CD14-positive monocyte (primary cell): ENCODE data around the gene AHNAK. TPM values are rescaled to one million over a fixed set of nuclear protein-coding genes. Genes with fewer than 3 reads are reported as not detected.

Experiments used
- DNase-seq, 3 donors: peaks; one replicate each; pipeline ENCODE4 v3.0.0-alpha.2; 2011 to 2022
- H2AFZ ChIP-seq: 2 replicates; pipeline ENCODE4 v1.6.0; 2012; ENCODE audit warnings: mild to moderate bottlenecking, low read depth, low read length, inconsistent platforms; ENCODE audit not compliant: insufficient read depth, poor library complexity, severe bottlenecking
- H3K27ac ChIP-seq, 2 donors: 1 replicate in 1 of 2; 2 replicates in 1 of 2; pipeline ENCODE4 v1.5.1; 2012 to 2013; ENCODE audit warnings: low read length in 2 of 2, control low read depth in 1 of 2, inconsistent platforms in 1 of 2, low read depth in 1 of 2, mild to moderate bottlenecking in 1 of 2
- H3K27me3 ChIP-seq, 2 donors: one replicate each; pipeline versions ENCODE4 v1.6.0 to v1.6.1; 2011 to 2013; ENCODE audit warnings: low read length in 2 of 2; ENCODE audit not compliant: control insufficient read depth in 2 of 2, insufficient read depth in 2 of 2
- H3K36me3 ChIP-seq, 2 donors: replicated peaks in 1 of 2; 1 replicate in 1 of 2; 2 replicates in 1 of 2; pipeline versions ENCODE4 v1.5.1 to v1.6.1; 2012 to 2013; ENCODE audit warnings: low read length in 2 of 2, control low read depth in 1 of 2, inconsistent platforms in 1 of 2, mild to moderate bottlenecking in 1 of 2; ENCODE audit not compliant: insufficient read depth in 2 of 2, control insufficient read depth in 1 of 2
- H3K4me1 ChIP-seq, 2 donors: 1 replicate in 1 of 2; 2 replicates in 1 of 2; pipeline versions ENCODE4 v1.5.1 to v1.6.1; 2012 to 2013; ENCODE audit warnings: low read length in 2 of 2, control low read depth in 1 of 2, inconsistent platforms in 1 of 2, mild to moderate bottlenecking in 1 of 2, moderate library complexity in 1 of 2; ENCODE audit not compliant: insufficient read depth in 2 of 2, control insufficient read depth in 1 of 2
- H3K4me2 ChIP-seq: replicated peaks from 2 replicates; pipeline ENCODE3; 2012; ENCODE audit warnings: low read length, moderate library complexity, mild to moderate bottlenecking; ENCODE audit not compliant: poor library complexity, severe bottlenecking; ENCODE audit errors: extremely low read depth
- H3K4me3 ChIP-seq, 3 experiments: fragments of 200-600 bp in 1 of 3; sonication (generic) in 1 of 3; replicated peaks in 1 of 3; 1 replicate in 2 of 3; 2 replicates in 1 of 3; pipeline ENCODE4 v1.5.1; 2011 to 2013; ENCODE audit warnings: low read length in 3 of 3, mild to moderate bottlenecking in 3 of 3, control low read depth in 2 of 3, low read depth in 2 of 3, inconsistent platforms in 1 of 3, moderate library complexity in 1 of 3
- H3K79me2 ChIP-seq: 2 replicates; pipeline ENCODE4 v1.6.0; 2012; ENCODE audit warnings: mild to moderate bottlenecking, control low read depth, inconsistent platforms, low read length, moderate library complexity; ENCODE audit not compliant: insufficient read depth
- H3K9ac ChIP-seq: 2 replicates; pipeline ENCODE4 v1.6.0; 2017; ENCODE audit warnings: low read length, mild to moderate bottlenecking; ENCODE audit not compliant: insufficient read depth, poor library complexity, severe bottlenecking
- H3K9me3 ChIP-seq, 2 donors: replicated peaks in 1 of 2; 1 replicate in 1 of 2; 2 replicates in 1 of 2; pipeline versions ENCODE4 v1.5.1 to v1.6.1; 2012 to 2013; ENCODE audit warnings: low read length in 2 of 2, control low read depth in 1 of 2; ENCODE audit not compliant: control insufficient read depth in 1 of 2, insufficient read depth in 1 of 2
- H4K20me1 ChIP-seq: 2 replicates; pipeline ENCODE4 v1.6.0; 2012; ENCODE audit warnings: mild to moderate bottlenecking, low read length, control low read depth, moderate library complexity; ENCODE audit not compliant: insufficient read depth
- H3K27ac Mint-ChIP-seq, 7 donors: one replicate each; pipeline ENCODE4 v1.8.0; 2020; ENCODE audit warnings: mild to moderate bottlenecking in 7 of 7, mixed read lengths in 7 of 7, moderate library complexity in 6 of 7, inconsistent platforms in 2 of 7
- H3K27me3 Mint-ChIP-seq, 3 donors: one replicate each; pipeline ENCODE4 v1.8.0; 2021 to 2022; ENCODE audit warnings: low read depth in 3 of 3, mild to moderate bottlenecking in 3 of 3, mixed read lengths in 3 of 3, moderate library complexity in 3 of 3, inconsistent platforms in 1 of 3
- H3K36me3 Mint-ChIP-seq, 2 donors: one replicate each; pipeline ENCODE4 v1.8.0; 2020; ENCODE audit warnings: mixed read lengths in 2 of 2, inconsistent platforms in 1 of 2, mild to moderate bottlenecking in 1 of 2
- H3K4me1 Mint-ChIP-seq: one replicate; pipeline ENCODE4 v1.8.0; 2020; ENCODE audit warnings: mild to moderate bottlenecking, mixed read lengths
- H3K4me3 Mint-ChIP-seq, 2 donors: one replicate each; pipeline ENCODE4 v1.8.0; 2020; ENCODE audit warnings: mild to moderate bottlenecking in 2 of 2, mixed read lengths in 2 of 2, moderate library complexity in 1 of 2
- H3K9me3 Mint-ChIP-seq, 7 donors: one replicate each; pipeline ENCODE4 v1.8.0; 2020 to 2022; ENCODE audit warnings: mixed read lengths in 7 of 7, mild to moderate bottlenecking in 6 of 7, moderate library complexity in 6 of 7, inconsistent platforms in 2 of 7
- WGBS: methylation state at CpG from one replicate; pipeline ENCODE4 v1.1.5; 2013; ENCODE audit warnings: missing lambda C conversion rate; ENCODE audit not compliant: insufficient coverage; 5-methylcytosine and 5-hydroxymethylcytosine counted together
- intact Hi-C, 2 donors: fragments of 100-400 bp; cut with micrococcal nuclease; formaldehyde crosslinking; loops; one replicate each; pipeline versions ENCODE4 v1.15.0 to v1.15.1; 2023
- polyA plus RNA-seq, 3 donors: library from polyadenylated mRNA; depleted of rRNA in 1 of 3; unstranded in 2 of 3; stranded (reverse) in 1 of 3; fragments of 300-500 nt in 2 of 3; fragments of >200 nt in 1 of 3; fragmentation: Illumina TruSeq in 2 of 3; gene quantifications; 1 replicate in 2 of 3; 2 replicates in 1 of 3; pipeline ENCODE4 v1.2.3, GENCODE V29; 2012 to 2021
- TF ChIP-seq, protein P1 (sequence below): fragments of 200-600 bp; IDR thresholded peaks from one replicate; pipeline ENCODE4 v1.8.0; 2022; ENCODE audit warnings: antibody characterized with exemption, mild to moderate bottlenecking

Gene AHNAK
- polyA plus RNA-seq, 3 donors, result 80.0 to 201 (median 103) TPM

DNA sequence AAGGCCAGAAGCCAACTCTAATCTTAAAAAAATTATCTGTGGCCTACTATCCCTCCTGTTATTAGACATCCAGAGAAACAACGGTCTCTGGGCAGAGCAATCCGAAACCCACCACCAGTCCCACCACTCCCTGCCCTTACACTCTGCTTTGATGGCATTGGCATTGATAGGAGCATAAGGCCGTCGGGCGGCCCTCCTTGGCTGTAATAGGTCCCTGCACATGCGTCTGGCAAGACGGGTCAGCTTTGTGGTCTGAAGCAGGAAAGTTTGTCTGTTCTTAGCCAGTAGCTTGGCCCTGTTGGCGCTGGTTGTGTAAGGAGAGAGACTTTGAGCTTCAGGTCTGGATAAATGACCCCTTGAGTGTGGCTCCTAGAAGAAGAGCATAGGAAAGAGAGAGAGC lies 48.5 kb upstream of the AHNAK start:
- intact Hi-C loops, result loop anchor here (10.0 kb wide), 3 partner anchors 110 to 270 kb away; partner anchors contain the start of genes BSCL2 (in 2 of the 2), GNG3 (in 2 of the 2) and TMEM179B (in 1 of the 2)
- no peak overlapping the region for H3K4me3 ChIP-seq
- Mint-ChIP-seq H3K9me3 (peaks cover 0 to 2% (median 0%) of the 10 kb centered on the region in 7 donors), H3K27me3 (peaks cover 0 to 2% (median 0%) of the 10 kb centered on the region in 3 donors), H3K27ac (peak overlapping the region in 4 of 7 donors; percentile 24 to 68 (median 62)), H3K4me3 (no peak overlapping the region), H3K36me3 (peaks cover 64 to 66% of the 10 kb centered on the region in 2 donors), H3K4me1 (peaks cover 59% of the 10 kb centered on the region)
- peaks cover 42% of the 10 kb centered on the region for H3K79me2 ChIP-seq
- no peak for DNase-seq
- peaks cover 58% of the 10 kb centered on the region for H4K20me1 ChIP-seq
- H2AFZ ChIP-seq, result no peak overlapping the region
- no peak overlapping the region for H3K4me2 ChIP-seq
- TF ChIP-seq, protein P1, sequence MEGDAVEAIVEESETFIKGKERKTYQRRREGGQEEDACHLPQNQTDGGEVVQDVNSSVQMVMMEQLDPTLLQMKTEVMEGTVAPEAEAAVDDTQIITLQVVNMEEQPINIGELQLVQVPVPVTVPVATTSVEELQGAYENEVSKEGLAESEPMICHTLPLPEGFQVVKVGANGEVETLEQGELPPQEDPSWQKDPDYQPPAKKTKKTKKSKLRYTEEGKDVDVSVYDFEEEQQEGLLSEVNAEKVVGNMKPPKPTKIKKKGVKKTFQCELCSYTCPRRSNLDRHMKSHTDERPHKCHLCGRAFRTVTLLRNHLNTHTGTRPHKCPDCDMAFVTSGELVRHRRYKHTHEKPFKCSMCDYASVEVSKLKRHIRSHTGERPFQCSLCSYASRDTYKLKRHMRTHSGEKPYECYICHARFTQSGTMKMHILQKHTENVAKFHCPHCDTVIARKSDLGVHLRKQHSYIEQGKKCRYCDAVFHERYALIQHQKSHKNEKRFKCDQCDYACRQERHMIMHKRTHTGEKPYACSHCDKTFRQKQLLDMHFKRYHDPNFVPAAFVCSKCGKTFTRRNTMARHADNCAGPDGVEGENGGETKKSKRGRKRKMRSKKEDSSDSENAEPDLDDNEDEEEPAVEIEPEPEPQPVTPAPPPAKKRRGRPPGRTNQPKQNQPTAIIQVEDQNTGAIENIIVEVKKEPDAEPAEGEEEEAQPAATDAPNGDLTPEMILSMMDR, result no peak
- WGBS, result 95% methylated on average over 7 of the region's 8 CpGs
- no peak overlapping the region for H3K9ac ChIP-seq
- H3K4me1 ChIP-seq, result peaks cover 48 to 64% of the 10 kb centered on the region in 2 donors
- H3K27me3 ChIP-seq, result no peaks in the 10 kb centered on the region
- H3K27ac ChIP-seq, result peak overlapping the region in 1 of 2 donors; percentile 28
- no peaks in the 10 kb centered on the region for H3K9me3 ChIP-seq
- H3K36me3 ChIP-seq, result peaks cover 50 to 52% of the 10 kb centered on the region in 2 donors

DNA sequence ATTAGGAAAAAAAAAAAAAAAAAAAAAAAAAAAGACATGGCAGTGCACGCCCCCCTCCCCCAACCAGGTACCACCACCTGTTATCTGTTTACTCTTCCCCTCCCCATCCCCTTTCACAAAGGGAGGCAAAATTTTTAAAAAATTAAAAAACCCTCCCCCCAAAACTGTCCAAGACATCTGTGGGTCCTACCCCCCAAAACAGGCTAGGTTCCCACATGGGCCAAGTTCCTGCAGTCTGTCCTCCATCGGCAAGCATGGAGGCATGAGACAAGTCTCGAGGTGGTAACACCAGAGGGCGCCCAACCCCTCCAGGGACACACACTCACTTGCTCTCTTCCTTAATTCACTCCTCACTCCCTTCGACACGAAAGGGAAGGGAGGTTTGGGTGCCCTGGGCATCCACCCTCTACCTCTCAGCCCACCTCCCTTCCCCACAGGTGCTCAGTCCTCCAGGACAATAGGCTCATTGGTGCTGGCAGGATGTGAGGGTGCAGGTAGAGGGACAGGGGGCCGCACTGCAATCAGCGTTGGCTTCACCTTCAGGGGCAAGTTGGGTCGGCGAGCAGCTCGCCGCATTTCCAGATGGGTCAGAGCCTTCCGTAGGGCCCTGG lies 46.9 kb upstream of the AHNAK start:
- Histone ChIP-seq H3K36me3 (peaks cover 51 to 58% of the 10 kb centered on the region in 2 donors), H3K4me2 (no peak overlapping the region)
- peaks cover 56 to 64% of the 10 kb centered on the region in 2 donors for H3K36me3 Mint-ChIP-seq

More for the DNA sequence above, 46.9 kb upstream of the AHNAK start:
- Histone ChIP-seq H3K4me3 (peak overlapping the region in 1 of 3 experiments; percentile 98), H3K27me3 (no peaks in the 10 kb centered on the region), H4K20me1 (peaks cover 44% of the 10 kb centered on the region), H3K9me3 (no peaks in the 10 kb centered on the region), H3K79me2 (peaks cover 36% of the 10 kb centered on the region), H3K4me1 (peaks cover 32 to 53% of the 10 kb centered on the region in 2 donors), H2AFZ (no peak overlapping the region), H3K9ac (no peak overlapping the region), H3K27ac (peak overlapping the region in 1 of 2 donors; percentile 37)
- Mint-ChIP-seq H3K27me3 (peaks cover 0 to 2% (median 0%) of the 10 kb centered on the region in 3 donors), H3K4me1 (peaks cover 48% of the 10 kb centered on the region), H3K9me3 (peaks cover 0 to 2% (median 0%) of the 10 kb centered on the region in 7 donors), H3K4me3 (peak overlapping the region; percentile 24 to 51), H3K27ac (peak overlapping the region; percentile 48 to 99 (median 87))
- WGBS, result 67% methylated on average over 7 of the region's 13 CpGs
- peak; percentile 84 to 88 (median 85) for DNase-seq
- TF ChIP-seq, protein P1, result peak; percentile 77
- intact Hi-C loops, result loop anchor here (5.0 to 10.0 kb wide), 4 partner anchors 59 to 271 kb away; partner anchors contain the start of genes BSCL2 (in 2 of the 2), GNG3 (in 2 of the 2), INTS5 (in 1 of the 2) and TMEM179B (in 1 of the 2)
